IPS DF 19.7 (cell line): Measurements from ENCODE around the gene GALK1.
"Not testable (repeated sequence)": the region's sequence is repeated elsewhere in the genome, so short reads cannot be mapped to it uniquely, and the experiment has no call there.

Experiments used
- DNase-seq: peaks from one replicate; pipeline ENCODE4 v3.0.0-alpha.2; 2013; ENCODE audit warnings: low read depth, low spot score

GALK1 gene

GRCh38 chr17:75764711-75765421 lies at the start of gene GALK1:
Gene GALK1, minus strand, starts transcription at chr17:75765192. Its CDS starts 56 bp downstream, at chr17:75765136.
- no peak for DNase-seq

DNA sequence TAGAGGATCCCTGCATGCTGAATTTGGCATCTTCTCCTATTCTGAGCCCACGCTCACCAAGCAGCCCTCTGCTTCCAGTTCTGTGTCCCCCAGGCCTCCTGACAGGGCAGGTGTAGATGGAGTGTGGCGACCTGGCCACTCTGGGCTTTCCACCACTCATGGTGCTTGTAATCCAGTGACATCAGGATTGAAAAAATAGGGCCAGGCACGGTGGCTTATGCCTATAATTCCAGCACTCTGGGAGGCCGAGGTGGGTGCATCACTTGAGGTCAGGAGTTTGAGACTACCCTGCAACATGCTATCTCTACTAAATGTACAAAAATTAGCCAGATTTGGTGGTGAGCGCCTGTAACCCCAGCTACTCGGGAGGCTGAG lies 49.0 kb upstream of the GALK1 start:
- DNase-seq: no peak

- DNase-seq: no peak
Observed at GRCh38 chr17:75813081-75814020, 48.4 kb upstream of the GALK1 start.

DNA sequence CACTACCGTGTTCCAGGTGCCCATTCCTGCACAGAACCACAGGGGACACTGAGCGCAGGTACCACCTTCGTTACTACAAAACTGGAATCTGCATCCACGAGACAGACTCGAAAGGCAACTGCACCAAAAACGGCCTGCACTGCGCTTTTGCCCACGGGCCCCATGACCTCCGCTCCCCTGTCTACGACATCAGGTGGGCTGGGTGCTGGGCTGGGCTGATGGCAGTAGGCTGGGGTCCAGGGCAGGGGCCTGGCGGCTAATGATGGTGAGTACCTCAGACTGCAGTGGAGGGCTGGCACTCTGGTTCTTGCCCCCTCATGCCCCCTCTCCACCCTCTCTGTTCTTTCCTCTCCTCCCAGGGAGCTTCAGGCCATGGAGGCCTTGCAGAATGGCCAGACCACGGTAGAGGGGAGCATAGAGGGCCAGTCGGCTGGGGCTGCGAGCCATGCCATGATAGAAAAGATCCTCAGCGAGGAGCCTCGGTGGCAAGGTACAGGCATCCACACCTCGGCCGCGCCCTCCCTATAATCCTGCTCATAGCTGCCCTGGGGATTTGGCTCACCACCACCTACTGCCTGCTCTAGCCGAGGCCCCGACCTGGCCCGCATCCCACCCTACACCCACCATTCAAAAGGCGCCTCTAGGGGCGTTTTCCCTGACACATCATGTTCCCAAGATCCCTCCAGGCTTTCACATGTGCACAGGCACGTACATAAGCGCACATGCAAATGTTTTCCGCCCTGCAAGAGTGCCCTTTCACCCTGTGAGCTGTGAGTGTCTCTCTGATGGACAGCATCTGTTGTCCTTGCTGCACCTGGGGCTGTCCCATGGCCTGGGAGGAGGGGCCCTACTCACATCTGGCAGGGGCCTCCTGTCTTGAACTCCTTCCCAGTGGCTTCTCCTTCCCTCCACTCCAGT lies 47.4 kb upstream of the GALK1 start:
- no peak for DNase-seq

- no peak for DNase-seq
Observed at GRCh38 chr17:75811174-75811573, 46.2 kb upstream of the GALK1 start.

GRCh38 chr17:75810756-75811155 lies 45.8 kb upstream of the GALK1 start:
- DNase-seq: not testable (repeated sequence)

- DNase-seq: no peak
Observed at GRCh38 chr17:75810216-75810615, 45.2 kb upstream of the GALK1 start.

- no peak for DNase-seq
Observed at GRCh38 chr17:75809631-75810111, 44.7 kb upstream of the GALK1 start.

DNA sequence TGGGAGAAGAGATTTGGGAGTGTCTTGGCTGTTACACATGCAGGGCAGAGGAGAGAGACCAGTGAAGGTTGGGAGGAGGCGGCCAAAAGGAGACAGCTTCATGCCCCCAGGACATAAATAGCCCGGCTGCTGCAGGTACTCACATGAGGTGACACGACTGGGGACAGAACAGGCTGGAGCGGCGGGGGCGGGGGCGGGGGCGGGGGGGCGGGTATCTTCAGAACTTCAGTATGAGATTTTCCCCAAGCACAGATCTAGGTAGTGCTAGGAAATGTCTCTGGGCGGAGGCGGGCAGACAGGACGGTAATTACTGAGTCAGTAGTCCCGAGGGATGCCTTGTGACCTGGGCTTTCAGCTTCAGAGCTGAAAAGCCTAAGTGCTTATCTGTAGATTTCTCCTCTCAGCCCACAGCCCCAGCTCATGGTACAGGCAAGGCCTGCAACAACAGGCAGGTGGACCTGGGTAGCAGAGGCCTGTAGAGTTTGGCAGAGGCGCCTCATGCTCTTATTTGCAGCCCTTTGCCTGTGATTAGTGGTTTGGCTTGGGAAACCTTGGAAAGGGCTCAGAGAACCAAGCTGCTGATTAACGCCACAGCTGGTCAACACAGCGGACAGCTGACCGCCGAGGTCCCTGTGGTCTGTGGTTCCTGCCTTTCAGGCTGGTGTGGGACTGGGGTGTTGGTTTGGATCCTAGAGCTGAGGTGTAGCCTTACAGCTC lies 44.1 kb upstream of the GALK1 start:
- DNase-seq: no peak

DNA sequence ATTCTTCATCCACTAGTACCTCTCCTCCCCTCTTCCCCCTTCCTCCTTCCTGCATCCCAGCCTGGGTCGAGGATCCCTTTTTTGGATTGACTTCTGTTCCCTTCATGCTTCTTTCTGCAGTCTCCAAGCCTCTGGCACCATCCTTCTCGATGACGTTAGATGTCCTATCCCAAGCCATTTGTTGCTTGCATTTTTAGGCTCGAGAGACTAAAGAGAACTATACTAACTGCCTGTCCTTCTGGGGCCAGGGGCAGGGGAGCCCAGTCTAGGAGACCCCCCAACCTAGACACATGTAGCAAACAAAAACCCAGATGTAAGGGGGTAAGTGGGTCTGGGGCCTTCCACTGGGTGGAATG lies 43.5 kb upstream of the GALK1 start:
- DNase-seq: no peak

GRCh38 chr17:75807861-75808260 lies 42.9 kb upstream of the GALK1 start:
- DNase-seq: no peak

DNA sequence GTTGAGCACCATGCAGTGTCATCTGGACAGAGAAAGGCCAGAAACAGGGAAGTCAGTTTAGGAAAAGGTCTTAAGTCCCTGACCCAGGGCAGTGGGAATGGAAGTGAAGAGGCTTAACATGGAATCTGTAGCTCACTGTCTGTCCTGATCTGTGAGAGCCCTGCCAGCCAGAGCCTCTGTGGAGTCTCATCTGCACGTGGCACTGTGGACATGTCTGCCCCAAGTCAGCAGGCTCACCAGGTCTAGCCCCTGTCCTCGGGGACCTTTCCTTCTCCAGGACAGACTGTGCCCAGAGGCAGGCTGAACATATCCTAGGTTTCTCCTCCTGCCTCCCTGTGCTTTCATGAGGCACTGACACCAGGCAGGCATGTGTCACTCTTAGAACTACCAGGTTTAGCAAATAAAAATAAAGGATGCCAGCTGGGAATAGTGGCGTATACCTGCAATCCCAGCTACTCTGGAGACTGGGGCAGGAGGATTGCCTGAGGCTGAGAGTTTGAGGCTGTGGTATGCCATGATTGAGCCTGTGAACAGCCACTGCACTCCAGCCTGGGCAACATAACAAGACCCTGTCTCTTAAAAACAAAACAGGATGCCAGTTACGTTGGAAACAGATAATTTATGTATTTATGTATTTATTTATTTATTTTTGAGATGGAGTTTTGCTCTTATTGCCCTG lies 42.0 kb upstream of the GALK1 start:
- no peak for DNase-seq

GRCh38 chr17:75803883-75804282 lies 38.9 kb upstream of the GALK1 start:
- DNase-seq: no peak

- DNase-seq: no peak
Observed at GRCh38 chr17:75799402-75799801, 34.4 kb upstream of the GALK1 start.

GRCh38 chr17:75795820-75796607 lies 31.0 kb upstream of the GALK1 start:
- DNase-seq: no peak

DNA sequence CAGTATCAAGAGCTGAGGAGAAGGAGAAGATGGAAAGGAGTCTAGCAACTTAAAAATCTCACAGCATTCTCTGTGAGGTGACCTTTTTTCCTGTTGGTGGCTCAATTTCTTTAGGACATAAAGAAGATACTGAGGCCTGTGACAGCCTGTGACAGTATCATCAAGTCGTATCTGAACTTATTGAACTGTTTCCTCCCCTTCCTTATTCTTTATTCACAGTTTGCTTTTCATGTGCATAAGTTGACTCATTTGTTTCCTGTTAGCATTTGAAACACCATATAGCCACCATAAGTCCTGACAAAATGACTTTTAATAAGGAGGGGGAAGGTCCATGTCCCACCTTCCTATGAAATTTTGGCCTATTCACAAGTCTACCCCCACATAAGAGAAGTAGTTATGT lies 28.5 kb upstream of the GALK1 start:
- no peak for DNase-seq

- no peak for DNase-seq
Observed at GRCh38 chr17:75791254-75791653, 26.3 kb upstream of the GALK1 start.

- no peak for DNase-seq
Observed at GRCh38 chr17:75785016-75785890, 20.3 kb upstream of the GALK1 start.
